Body of pancreas (tissue), 4 donors: ENCODE results near the gene PHLDB3.

Source experiments
- POLR2A ChIP-seq, 3 donors: fragments of 450-650 bp; IDR thresholded peaks; one replicate each; pipeline ENCODE4 v1.6.1; 2016; ENCODE audit warnings: antibody characterized with exemption in 3 of 3, mild to moderate bottlenecking in 2 of 3
- TF ChIP-seq, protein P1 (sequence below), 7 experiments: fragments of 450-650 bp in 4 of 7; fragments of 200-600 bp in 3 of 7; sonication (generic) in 3 of 7; IDR thresholded peaks; one replicate each; pipeline ENCODE4 v1.5.1; 2016 to 2019; ENCODE audit warnings: antibody characterized with exemption in 7 of 7

DNA sequence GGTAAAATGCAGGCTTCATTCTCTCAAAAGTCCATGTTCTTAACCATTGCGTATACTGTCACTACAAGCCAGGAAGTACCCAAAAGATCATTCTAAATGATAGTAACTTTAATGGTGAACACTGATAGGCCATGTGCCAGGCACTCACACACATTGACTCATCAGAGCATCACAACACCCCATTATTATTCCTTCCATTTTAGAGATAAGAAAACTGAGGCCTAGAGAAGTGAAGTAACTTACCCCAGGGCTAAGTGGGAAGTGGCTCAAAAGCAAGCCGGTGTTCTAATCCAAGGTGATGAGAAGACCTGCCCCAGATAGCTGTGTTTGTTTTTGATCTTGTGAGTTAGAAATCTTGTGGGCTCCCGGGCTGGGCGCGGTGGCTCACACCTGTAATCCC is 1.4 kb upstream of the PHLDB3 start:
- TF ChIP-seq, protein P1, sequence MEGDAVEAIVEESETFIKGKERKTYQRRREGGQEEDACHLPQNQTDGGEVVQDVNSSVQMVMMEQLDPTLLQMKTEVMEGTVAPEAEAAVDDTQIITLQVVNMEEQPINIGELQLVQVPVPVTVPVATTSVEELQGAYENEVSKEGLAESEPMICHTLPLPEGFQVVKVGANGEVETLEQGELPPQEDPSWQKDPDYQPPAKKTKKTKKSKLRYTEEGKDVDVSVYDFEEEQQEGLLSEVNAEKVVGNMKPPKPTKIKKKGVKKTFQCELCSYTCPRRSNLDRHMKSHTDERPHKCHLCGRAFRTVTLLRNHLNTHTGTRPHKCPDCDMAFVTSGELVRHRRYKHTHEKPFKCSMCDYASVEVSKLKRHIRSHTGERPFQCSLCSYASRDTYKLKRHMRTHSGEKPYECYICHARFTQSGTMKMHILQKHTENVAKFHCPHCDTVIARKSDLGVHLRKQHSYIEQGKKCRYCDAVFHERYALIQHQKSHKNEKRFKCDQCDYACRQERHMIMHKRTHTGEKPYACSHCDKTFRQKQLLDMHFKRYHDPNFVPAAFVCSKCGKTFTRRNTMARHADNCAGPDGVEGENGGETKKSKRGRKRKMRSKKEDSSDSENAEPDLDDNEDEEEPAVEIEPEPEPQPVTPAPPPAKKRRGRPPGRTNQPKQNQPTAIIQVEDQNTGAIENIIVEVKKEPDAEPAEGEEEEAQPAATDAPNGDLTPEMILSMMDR (IDR thresholded peaks at IDR 0.05), result no peak
- TF ChIP-seq POLR2A (IDR thresholded peaks at IDR 0.05), result no peak
